C4-2B (cell line): ENCODE measurements around the gene PIGT.

Source experiments
- H3K27ac ChIP-seq: fragments of 450-650 bp; 2 replicates; pipeline ENCODE4 v1.5.1; 2017
- ZFX ChIP-seq: fragments of 450-650 bp; IDR thresholded peaks from 2 replicates; pipeline ENCODE4 v1.6.1; 2017
- TF ChIP-seq, protein P1 (sequence below): fragments of 450-650 bp; conservative IDR thresholded peaks from 2 replicates; pipeline ENCODE4 v1.5.1; 2017; ENCODE audit warnings: mild to moderate bottlenecking

Gene PIGT

DNA sequence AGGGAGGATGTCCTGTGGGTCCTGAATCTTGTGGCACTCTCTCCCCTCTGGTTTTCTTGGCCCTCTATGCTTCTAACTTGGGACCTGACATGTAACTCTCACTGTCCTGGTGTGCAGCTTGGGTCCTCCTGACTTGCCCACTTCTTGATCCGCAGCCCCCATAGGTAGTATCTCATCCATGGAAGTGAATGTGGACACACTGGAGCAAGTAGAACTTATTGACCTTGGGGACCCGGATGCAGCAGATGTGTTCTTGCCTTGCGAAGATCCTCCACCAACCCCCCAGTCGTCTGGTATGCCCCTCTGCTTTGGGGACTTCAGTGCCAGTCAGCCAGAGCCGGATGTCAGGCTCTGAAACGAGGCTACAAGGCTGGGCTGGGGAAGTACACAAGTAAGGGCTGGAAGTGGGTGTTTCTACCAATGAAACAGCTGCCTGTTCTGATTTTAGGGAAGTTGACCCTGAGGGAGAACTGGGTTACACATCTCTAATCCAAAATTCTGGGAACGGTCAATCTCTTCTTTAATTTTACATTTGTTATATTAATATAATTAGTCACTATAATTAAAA lies 7.2 kb upstream of the PIGT start:
- TF ChIP-seq, protein P1, sequence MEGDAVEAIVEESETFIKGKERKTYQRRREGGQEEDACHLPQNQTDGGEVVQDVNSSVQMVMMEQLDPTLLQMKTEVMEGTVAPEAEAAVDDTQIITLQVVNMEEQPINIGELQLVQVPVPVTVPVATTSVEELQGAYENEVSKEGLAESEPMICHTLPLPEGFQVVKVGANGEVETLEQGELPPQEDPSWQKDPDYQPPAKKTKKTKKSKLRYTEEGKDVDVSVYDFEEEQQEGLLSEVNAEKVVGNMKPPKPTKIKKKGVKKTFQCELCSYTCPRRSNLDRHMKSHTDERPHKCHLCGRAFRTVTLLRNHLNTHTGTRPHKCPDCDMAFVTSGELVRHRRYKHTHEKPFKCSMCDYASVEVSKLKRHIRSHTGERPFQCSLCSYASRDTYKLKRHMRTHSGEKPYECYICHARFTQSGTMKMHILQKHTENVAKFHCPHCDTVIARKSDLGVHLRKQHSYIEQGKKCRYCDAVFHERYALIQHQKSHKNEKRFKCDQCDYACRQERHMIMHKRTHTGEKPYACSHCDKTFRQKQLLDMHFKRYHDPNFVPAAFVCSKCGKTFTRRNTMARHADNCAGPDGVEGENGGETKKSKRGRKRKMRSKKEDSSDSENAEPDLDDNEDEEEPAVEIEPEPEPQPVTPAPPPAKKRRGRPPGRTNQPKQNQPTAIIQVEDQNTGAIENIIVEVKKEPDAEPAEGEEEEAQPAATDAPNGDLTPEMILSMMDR, result no peak
- TF ChIP-seq ZFX, result no peak
- H3K27ac ChIP-seq, result no peak overlapping the region

DNA sequence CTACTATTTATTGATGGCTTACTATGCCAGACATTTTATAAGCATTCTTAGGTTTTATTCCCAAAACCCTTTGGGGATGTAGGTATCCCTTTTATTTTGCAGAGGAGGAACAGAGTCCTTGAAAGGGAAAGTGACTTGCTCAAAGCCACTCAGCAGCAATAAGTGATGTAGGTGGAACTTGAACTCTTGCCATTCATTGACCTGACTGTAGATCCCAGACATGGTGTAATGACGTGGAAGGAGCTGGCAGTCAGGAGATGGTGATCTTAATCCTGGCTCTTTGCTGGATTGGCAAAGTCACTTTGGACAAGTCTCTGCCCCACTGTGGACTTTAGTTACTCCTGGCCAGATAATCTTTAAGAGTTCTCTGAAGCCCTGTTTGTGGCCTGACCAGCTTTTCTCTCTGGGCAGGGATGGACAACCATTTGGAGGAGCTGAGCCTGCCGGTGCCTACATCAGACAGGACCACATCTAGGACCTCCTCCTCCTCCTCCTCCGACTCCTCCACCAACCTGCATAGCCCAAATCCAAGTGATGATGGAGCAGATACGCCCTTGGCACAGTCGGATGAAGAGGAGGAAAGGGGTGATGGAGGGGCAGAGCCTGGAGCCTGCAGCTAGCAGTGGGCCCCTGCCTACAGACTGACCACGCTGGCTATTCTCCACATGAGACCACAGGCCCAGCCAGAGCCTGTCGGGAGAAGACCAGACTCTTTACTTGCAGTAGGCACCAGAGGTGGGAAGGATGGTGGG lies 6.2 kb upstream of the PIGT start:
- TF ChIP-seq ZFX, result no peak
- TF ChIP-seq, protein P1, result no peak
- H3K27ac ChIP-seq, result peak overlapping the region; percentile 17; the same call in 1 of the 2 replicates

- peak overlapping the region; percentile 66 for H3K27ac ChIP-seq
- TF ChIP-seq, protein P1, result no peak
These were observed 5.1 kb upstream of the PIGT start for GRCh38 chr20:45410887-45411286.

- H3K27ac ChIP-seq, result no peak overlapping the region
- TF ChIP-seq ZFX, result no peak
- TF ChIP-seq, protein P1, result no peak
These were observed 3.3 kb upstream of the PIGT start for GRCh38 chr20:45412653-45413052.

DNA sequence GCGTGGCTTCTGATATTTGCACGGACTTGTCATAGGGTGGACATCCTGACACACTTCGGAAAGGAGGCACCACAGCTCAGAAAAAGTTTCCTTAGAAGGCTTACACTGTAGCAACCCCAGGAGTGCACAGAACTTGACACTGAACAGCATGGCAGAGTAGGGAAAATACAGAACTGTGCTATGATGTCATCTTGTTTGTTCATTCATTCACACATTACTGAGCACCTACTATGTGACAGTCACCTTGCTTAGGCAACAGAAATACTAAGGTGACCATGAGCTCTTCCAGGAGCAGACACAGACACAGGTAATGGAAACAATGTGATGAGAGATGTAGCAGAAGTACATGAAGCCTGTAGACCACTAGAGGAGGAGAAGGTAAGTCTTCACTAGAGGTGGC lies 2.5 kb upstream of the PIGT start:
- H3K27ac ChIP-seq, result no peak overlapping the region
- TF ChIP-seq, protein P1, result no peak
- TF ChIP-seq ZFX, result no peak

DNA sequence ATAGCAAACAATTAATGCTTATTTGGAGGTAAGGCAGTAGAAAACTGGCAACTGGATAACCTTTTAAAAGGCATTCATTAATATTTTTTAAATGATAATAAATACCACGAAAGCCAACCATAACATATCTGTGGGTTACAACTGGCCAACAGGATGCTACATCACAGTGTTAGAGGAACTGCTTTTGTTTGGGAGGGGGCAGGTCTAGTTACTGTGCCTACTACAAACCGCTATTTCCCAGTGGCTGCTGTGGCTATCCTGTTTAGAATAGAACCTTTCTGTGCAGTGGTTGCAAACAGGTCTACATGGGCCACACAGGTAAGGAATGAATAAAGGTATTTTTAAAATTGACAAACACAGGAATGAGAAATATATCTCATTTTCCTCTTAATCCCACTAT lies 976 bp downstream of the PIGT start:
- peak overlapping the region; percentile 73; the same call in 1 of the 2 replicates for H3K27ac ChIP-seq

More for the DNA sequence above, 976 bp downstream of the PIGT start:
- TF ChIP-seq, protein P1, result no peak
- TF ChIP-seq ZFX, result no peak
